GM18867 (cell line): ENCODE results near the gene ALDH1A1.
"Not testable (repeated sequence)": the region's sequence is repeated elsewhere in the genome, so short reads cannot be mapped to it uniquely, and the experiment has no call there.

Experiments used
- ATAC-seq: cut with Tn5 transposase; IDR thresholded peaks from one replicate; pipeline ENCODE4 v1.9.1; 2021; ENCODE audit warnings: mild to moderate bottlenecking, moderate library complexity; ENCODE audit not compliant: unreplicated experiment

Gene ALDH1A1

GRCh38 chr9:72898360-72898759, 54.5 kb downstream of the ALDH1A1 start:
- no peak for ATAC-seq

GRCh38 chr9:72897069-72897649, 55.7 kb downstream of the ALDH1A1 start:
- ATAC-seq = no peak

GRCh38 chr9:72896439-72896838, 56.4 kb downstream of the ALDH1A1 start:
- no peak for ATAC-seq

GRCh38 chr9:72895122-72895521, 57.7 kb downstream of the ALDH1A1 start:
- no peak for ATAC-seq

GRCh38 chr9:72894342-72894741, 58.5 kb downstream of the ALDH1A1 start:
- ATAC-seq = no peak

GRCh38 chr9:72893437-72893836, 59.4 kb downstream of the ALDH1A1 start:
- no peak for ATAC-seq

- no peak for ATAC-seq
Measured at GRCh38 chr9:72891043-72891442, 61.8 kb downstream of the ALDH1A1 start.

GRCh38 chr9:72888943-72889342, 63.9 kb downstream of the ALDH1A1 start:
- no peak for ATAC-seq

GRCh38 chr9:72888067-72888466, 64.8 kb downstream of the ALDH1A1 start:
- ATAC-seq = no peak

- ATAC-seq = no peak
Measured at GRCh38 chr9:72886386-72886785, 66.5 kb downstream of the ALDH1A1 start.

- no peak for ATAC-seq
Measured at GRCh38 chr9:72884508-72884907, 68.3 kb downstream of the ALDH1A1 start.

- no peak for ATAC-seq
Measured at GRCh38 chr9:72883875-72884274, 69.0 kb downstream of the ALDH1A1 start.

GRCh38 chr9:72882117-72882775, 70.6 kb downstream of the ALDH1A1 start:
- no peak for ATAC-seq

- ATAC-seq = no peak
Measured at GRCh38 chr9:72880821-72881220, 72.0 kb downstream of the ALDH1A1 start.

- no peak for ATAC-seq
Measured at GRCh38 chr9:72875221-72875620, 77.6 kb downstream of the ALDH1A1 start.

- no peak for ATAC-seq
Measured at GRCh38 chr9:72874344-72874743, 78.5 kb downstream of the ALDH1A1 start.

GRCh38 chr9:72873456-72873855, 79.4 kb downstream of the ALDH1A1 start:
- ATAC-seq = no peak

GRCh38 chr9:72872718-72873117, 80.1 kb downstream of the ALDH1A1 start:
- no peak for ATAC-seq

GRCh38 chr9:72871685-72872084, 81.2 kb downstream of the ALDH1A1 start:
- no peak for ATAC-seq

- ATAC-seq = no peak
Measured at GRCh38 chr9:72864327-72864726, 88.5 kb downstream of the ALDH1A1 start.

- no peak for ATAC-seq
Measured at GRCh38 chr9:72863456-72864094, 89.3 kb downstream of the ALDH1A1 start.

- not testable (repeated sequence) for ATAC-seq
Measured at GRCh38 chr9:72862788-72863187, 90.1 kb downstream of the ALDH1A1 start.
